SK-N-SH (cell line): ENCODE results near the gene RXFP3.
"Not testable (repeated sequence)": the region's sequence is repeated elsewhere in the genome, so short reads cannot be mapped to it uniquely, and the experiment has no call there.

Experiments used
- CTCF ChIP-seq: fragments of 200-600 bp; sonication (generic); IDR thresholded peaks from 2 replicates; pipeline ENCODE4 v1.6.1; 2017; ENCODE audit warnings: antibody characterized with exemption, mild to moderate bottlenecking, moderate library complexity
- TEAD4 ChIP-seq: IDR thresholded peaks from 2 replicates; pipeline ENCODE4 v1.4.0; 2012; ENCODE audit warnings: mild to moderate bottlenecking, borderline replicate concordance; ENCODE audit not compliant: insufficient read depth

- TF ChIP-seq TEAD4, CTCF: not testable (repeated sequence)
Observed at GRCh38 chr5:33914844-33915243, 21.3 kb upstream of the RXFP3 start.
